ENCODE measurements around the gene CDKN2A.

Gene CDKN2A

GRCh38 chr9:22029231-22029630 is 35.0 kb upstream of the CDKN2A start:
- no peak overlapping the region for H3K4me3 ChIP-seq (ENCODE audit: low read depth, low read length)
- no peak for DNase-seq (ENCODE audit: low read depth, low spot score)
- in situ Hi-C loops (cut with HindIII; ENCODE audit: low sequenced_read_pairs): no loop called here
- TF ChIP-seq CTCF (IDR thresholded peaks at IDR 0.05; ENCODE audit: low read depth, low read length): no peak

- in situ Hi-C loops (cut with HindIII; ENCODE audit: low sequenced_read_pairs): no loop called here
- no peak for DNase-seq (ENCODE audit: low read depth, low spot score)
- H3K4me3 ChIP-seq (ENCODE audit: low read depth, low read length): no peak overlapping the region
- TF ChIP-seq CTCF (IDR thresholded peaks at IDR 0.05; ENCODE audit: low read depth, low read length): no peak
These were observed 34.2 kb upstream of the CDKN2A start for GRCh38 chr9:22028394-22028793.

GRCh38 chr9:22026696-22027095 is 32.5 kb upstream of the CDKN2A start:
- in situ Hi-C loops (cut with HindIII; ENCODE audit: low sequenced_read_pairs): no loop called here
- no peak overlapping the region for H3K4me3 ChIP-seq (ENCODE audit: low read depth, low read length)
- DNase-seq (ENCODE audit: low read depth, low spot score): no peak
- TF ChIP-seq CTCF (IDR thresholded peaks at IDR 0.05; ENCODE audit: low read depth, low read length): no peak

GRCh38 chr9:22022396-22022795 is 28.2 kb upstream of the CDKN2A start:
- H3K4me3 ChIP-seq (ENCODE audit: low read depth, low read length): no peak overlapping the region
- in situ Hi-C loops (cut with HindIII; ENCODE audit: low sequenced_read_pairs): no loop called here
- DNase-seq (ENCODE audit: low read depth, low spot score): no peak
- no peak for TF ChIP-seq CTCF (IDR thresholded peaks at IDR 0.05; ENCODE audit: low read depth, low read length)

- DNase-seq (ENCODE audit: low read depth, low spot score): peak; percentile 55
- no peak for TF ChIP-seq CTCF (IDR thresholded peaks at IDR 0.05; ENCODE audit: low read depth, low read length)
- in situ Hi-C loops (cut with HindIII; ENCODE audit: low sequenced_read_pairs): no loop called here
- no peak overlapping the region for H3K4me3 ChIP-seq (ENCODE audit: low read depth, low read length)
These were observed 16.9 kb upstream of the CDKN2A start for GRCh38 chr9:22010866-22011625.

GRCh38 chr9:22009506-22009867 is 15.3 kb upstream of the CDKN2A start:
- TF ChIP-seq CTCF (IDR thresholded peaks at IDR 0.05; ENCODE audit: low read depth, low read length): no peak
- DNase-seq (ENCODE audit: low read depth, low spot score): no peak
- H3K4me3 ChIP-seq (ENCODE audit: low read depth, low read length): peak overlapping the region; percentile 10
- in situ Hi-C loops (cut with HindIII; ENCODE audit: low sequenced_read_pairs): loop anchor here (10.0 kb wide), 1 partner anchor 195 kb away; no protein-coding TSS in a partner anchor
